Measurements from ENCODE around the gene HOXA6.

- TF ChIP-seq BHLHE40 (IDR thresholded peaks at IDR 0.05; ENCODE audit: low read depth, low read length) (no peak), CTCF (conservative IDR thresholded peaks at IDR 0.05; ENCODE audit: low read depth, low read length) (no peak), POLR2A (IDR thresholded peaks at IDR 0.05; ENCODE audit: low read depth, low read length) (no peak), MAFK (IDR thresholded peaks at IDR 0.05; ENCODE audit: low read depth, low read length) (no peak), RAD21 (IDR thresholded peaks at IDR 0.05; ENCODE audit: low read length) (no peak), RFX5 (IDR thresholded peaks at IDR 0.05; ENCODE audit: low read depth, low read length) (no peak), MAZ (IDR thresholded peaks at IDR 0.05; ENCODE audit: borderline replicate concordance, low read depth, low read length) (no peak), USF2 (IDR thresholded peaks at IDR 0.05; ENCODE audit: low read depth, low read length) (no peak), SMC3 (IDR thresholded peaks at IDR 0.05; ENCODE audit: low read depth, low read length) (no peak), CHD1 (IDR thresholded peaks at IDR 0.05; ENCODE audit: low read depth, low read length) (no peak), FOS (IDR thresholded peaks at IDR 0.05; ENCODE audit: low read depth, low read length) (no peak), RCOR1 (IDR thresholded peaks at IDR 0.05; ENCODE audit: insufficient replicate concordance, low read length) (no peak), MXI1 (IDR thresholded peaks at IDR 0.05; ENCODE audit: borderline replicate concordance, low read depth, low read length) (no peak), CEBPB (IDR thresholded peaks at IDR 0.05; ENCODE audit: low read depth, low read length) (no peak)
These were observed 27.5 kb upstream of the HOXA6 start for GRCh38 chr7:27174874-27175625.
